SK-N-SH (cell line): ENCODE measurements around the gene LPIN1.

Source experiments
- CTCF ChIP-seq: fragments of 200-600 bp; sonication (generic); IDR thresholded peaks from 2 replicates; pipeline ENCODE4 v1.6.1; 2017; ENCODE audit warnings: antibody characterized with exemption, mild to moderate bottlenecking, moderate library complexity
- EP300 ChIP-seq, 2 experiments: IDR thresholded peaks; 2 replicates each; pipeline versions ENCODE4 v1.4.0 to v1.6.1; 2012; ENCODE audit warnings: borderline replicate concordance in 1 of 2, low read depth in 1 of 2, low read length in 1 of 2
- NRF1 ChIP-seq: IDR thresholded peaks from 2 replicates; pipeline ENCODE4 v1.6.1; 2012; ENCODE audit warnings: low read depth, mild to moderate bottlenecking, low read length

DNA sequence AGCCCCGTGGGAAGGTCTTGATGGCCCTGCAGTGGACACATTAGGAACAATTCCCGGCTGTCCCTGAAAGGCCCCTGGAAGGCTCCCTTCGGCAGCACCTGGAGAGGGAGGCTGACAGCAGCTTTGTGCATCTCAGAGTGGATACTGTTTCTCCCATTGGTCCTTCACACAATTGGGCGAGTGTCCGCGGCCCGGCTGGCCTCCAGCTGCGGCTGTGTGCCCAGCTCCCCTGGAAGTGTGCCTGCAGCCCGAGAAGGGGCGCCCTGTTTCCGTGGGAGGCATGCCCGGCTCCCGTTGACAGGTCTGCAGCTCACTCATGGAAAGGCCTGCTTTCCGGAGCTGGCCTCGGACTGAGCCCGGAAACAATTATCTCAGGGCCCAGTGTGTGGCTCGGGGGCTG is 103.7 kb downstream of the LPIN1 start:
- TF ChIP-seq CTCF = no peak
- no peak for TF ChIP-seq EP300 (IDR thresholded peaks at IDR 0.05; ENCODE audit: borderline replicate concordance in 1 of 2, low read depth in 1 of 2, low read length in 1 of 2)
- no peak for TF ChIP-seq NRF1
